ENCODE results near the gene GRAMD4.
A peak's percentile ranks its signal among the peaks of the same experiment; 100 is the strongest.

The GRAMD4 gene

DNA sequence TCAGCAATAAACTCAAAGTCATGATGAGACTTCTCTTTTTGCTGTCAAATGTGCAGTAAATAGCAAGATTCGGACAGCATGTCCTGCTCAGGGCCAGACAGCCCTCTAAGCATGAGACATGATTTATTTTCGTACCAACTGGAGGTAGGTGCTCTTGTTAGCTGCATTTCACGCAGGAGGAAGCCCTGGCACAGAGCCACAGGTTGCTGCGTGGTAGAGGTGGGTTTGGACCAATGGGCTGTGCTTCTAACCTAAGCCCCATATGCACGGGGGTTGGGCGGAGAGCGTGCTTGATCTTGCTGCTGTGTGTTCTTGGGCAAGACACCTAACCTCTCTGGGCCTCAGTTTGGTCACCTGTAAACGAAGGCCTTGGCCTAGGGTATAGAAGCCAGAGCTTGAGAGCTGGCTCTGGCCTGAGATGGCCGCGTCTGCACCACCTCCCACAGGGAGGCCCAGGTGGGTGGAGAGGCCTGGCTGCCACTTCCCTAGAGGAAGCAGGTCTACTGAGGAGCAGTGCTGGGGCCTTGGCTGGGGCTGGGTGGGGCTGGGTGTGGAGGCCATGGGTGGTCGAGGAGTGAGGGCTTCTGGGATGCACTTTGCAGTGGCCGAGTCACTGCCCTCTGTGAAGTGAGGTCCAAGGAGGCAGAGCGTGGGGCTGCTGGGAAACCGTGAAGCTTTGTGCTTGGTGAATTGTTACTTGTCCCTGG, 38.5 kb upstream of the GRAMD4 start:
- Histone ChIP-seq H3K27ac (peak overlapping the region in 2 of 21 experiments; percentile 3 to 45), H3K4me3 (no peak overlapping the region)

DNA sequence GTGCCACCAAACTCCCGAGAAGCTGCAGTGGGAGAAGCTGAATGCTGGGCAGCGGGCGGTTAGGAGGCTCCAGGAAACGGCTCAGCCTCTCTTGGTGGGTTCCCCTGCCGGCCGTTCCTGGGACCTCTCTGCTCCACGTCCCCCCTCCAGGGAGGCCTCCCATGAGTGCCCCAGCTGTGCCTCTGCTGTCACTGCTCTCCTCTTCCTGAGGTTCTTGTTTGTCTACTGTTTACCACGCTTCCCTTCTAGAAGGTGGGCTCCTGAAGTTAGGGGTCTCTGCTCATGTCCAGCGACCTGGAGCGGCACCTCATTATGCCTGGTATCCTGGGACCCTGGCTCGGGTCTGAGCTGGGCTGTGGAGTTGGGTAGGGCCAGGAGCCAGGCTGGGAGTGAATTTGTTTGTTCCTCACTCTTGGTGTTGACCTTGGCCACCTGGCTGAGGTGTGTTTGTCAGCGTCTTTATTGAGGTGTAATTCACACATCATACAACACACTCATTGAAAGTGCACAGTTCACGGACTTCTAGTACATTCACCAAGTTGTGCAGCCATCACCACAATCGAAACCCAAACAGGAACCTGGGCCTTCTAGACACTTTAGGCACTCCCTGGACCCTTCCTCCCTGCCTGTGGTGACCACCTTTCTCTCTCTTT, 37.8 kb upstream of the GRAMD4 start:
- H3K4me3 ChIP-seq = no peak overlapping the region
- peak overlapping the region in 2 of 21 experiments; percentile 3 to 45 for H3K27ac ChIP-seq

DNA sequence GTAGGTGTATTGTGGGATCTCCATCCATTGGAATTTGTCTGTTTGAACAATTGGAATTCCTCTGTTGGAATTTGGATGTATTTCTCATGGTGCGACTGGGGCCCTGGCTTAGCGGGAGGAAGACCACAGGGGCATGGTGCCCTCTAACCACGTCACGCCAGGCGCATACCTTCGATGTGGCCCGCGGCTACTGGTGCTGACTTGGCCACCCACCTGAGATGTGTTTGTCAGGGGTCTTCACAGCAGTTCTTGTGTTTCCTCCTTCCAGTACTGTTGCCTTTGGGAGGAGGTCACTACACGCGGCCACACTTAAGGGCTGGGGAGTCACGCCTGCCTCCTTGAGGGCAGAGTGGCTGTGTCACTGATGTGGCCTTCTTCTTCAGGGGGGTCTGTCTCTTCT, 36.6 kb upstream of the GRAMD4 start:
- H3K4me3 ChIP-seq = no peak overlapping the region
- no peak overlapping the region for H3K27ac ChIP-seq

DNA sequence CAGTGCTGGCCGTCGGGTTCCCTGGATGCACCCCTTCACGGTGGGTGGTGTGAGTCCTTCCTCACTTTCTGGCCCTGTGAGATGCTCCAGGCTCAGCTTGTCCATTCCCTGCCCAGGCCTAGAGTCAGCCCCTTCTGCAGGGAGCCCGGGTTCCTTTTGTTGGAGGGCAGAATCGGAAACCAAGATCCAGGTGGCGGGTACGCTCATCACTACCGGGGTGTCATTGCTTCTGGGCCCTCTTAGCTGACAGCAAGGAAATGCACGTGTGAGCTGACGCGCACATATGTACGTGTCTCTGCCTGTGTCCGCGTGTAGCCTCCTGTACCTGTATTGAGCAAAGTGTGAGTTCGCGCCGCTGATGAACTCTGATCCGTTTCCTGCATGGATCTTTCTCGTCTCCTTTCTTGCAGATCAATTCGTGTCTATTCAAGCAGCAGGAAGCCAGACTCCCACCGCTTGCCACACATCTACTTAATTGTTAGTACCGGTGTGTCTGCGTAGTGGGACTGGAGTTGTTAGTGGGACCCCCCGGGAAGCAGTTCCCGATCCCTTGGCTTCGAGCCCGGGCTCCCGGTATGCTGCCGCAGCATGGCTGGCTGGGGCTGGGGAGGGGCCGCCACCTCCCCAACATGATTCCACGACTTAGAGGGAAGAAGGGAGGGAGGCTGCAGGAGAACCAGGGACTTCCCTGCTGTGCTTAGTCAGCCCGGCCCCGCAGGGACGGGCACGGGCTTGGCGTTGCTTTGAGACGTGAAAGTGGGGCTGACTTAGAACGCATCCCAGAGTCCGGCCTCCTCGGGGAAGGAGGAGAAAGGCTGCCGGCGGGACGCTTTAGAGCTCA, 35.9 kb upstream of the GRAMD4 start:
- Histone ChIP-seq H3K27ac (peak overlapping the region in 14 of 21 experiments; percentile 12 to 56 (median 38)), H3K4me3 (peak overlapping the region in 1 of 7 experiments; percentile 10)

DNA sequence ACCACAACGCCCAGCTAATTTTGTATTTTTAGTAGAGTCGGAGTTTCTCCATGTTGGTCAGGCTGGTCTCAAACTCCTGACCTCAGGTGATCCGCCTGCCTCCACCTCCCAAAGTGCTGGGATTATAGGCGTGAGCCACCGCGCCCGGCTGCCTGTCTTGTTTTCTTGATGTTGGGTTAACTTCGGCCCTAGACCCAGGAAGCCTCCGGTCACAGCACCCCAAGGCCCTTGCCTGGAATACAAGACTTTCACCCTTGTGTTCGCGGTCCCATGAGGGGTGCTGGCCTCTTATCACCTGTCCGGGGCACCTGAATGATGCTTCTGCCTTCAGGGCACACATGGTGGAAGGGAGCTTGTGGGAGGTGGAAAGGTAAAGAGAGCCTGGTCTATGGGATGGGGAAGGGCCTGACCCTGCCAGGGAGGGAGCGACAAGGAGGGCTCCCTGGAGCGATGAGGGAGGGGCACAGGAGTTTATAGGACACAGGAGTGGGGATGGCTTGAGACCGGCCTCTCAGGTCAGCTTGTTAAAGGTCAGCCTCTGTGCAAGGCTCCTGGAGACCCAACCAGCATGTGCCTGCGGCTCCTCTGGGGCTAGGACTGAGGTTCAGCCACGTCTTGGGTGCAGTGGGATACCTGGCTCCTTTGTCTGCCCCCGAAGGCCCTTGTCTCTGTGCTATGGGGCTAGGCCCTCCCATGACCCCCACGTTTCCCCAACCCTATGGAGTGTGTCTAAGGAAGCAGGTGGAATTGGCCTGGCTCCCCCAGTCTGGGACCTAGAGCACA, 34.7 kb upstream of the GRAMD4 start:
- Histone ChIP-seq H3K4me3 (no peak overlapping the region), H3K27ac (peak overlapping the region in 5 of 21 experiments; percentile 2 to 57 (median 39))

DNA sequence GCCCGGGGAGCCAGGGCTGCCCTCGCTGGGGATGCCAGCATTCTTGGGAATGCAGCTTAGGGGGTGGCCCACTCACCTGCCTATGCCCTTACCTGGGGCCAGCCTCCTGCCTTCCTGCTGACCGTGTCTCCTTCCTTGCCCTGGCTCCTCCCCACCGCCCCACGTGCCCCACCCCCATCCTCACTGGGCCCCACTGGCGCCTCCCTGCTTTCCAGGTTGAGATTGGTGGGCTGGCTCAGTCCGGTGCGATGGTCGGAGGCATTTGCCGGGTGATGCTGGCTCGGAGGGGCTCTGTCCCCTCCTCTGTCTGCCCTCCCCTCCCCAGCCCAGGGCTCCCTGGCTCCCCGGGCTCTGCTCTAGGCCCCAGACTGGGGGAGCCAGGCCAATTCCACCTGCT, 34.1 kb upstream of the GRAMD4 start:
- H3K4me3 ChIP-seq = no peak overlapping the region
- peak overlapping the region in 3 of 21 experiments; percentile 34 to 57 (median 38) for H3K27ac ChIP-seq

DNA sequence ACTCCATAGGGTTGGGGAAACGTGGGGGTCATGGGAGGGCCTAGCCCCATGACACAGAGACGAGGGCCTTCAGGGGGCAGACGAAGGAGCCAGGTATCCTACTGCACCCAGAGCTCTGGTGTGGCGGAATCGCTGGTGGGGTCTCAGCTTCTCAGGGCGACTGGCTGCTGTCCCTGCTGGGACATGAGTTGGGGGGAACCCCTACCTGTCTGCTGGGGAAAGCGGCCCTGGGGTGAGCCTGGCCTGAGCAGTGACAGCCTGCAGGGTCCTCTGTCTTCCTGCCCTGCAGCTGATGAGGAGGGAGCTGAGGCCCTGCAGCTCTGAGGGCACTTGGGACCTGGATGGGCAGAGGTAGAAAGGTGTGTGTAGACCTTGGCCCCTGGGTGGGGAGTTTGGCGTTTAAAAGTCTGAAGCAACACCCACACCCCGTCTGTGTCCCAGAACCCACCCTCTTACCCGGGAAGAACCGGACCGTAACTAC, 33.6 kb upstream of the GRAMD4 start:
- peak overlapping the region in 4 of 21 experiments; percentile 4 to 66 (median 32) for H3K27ac ChIP-seq
- no peak overlapping the region for H3K4me3 ChIP-seq

DNA sequence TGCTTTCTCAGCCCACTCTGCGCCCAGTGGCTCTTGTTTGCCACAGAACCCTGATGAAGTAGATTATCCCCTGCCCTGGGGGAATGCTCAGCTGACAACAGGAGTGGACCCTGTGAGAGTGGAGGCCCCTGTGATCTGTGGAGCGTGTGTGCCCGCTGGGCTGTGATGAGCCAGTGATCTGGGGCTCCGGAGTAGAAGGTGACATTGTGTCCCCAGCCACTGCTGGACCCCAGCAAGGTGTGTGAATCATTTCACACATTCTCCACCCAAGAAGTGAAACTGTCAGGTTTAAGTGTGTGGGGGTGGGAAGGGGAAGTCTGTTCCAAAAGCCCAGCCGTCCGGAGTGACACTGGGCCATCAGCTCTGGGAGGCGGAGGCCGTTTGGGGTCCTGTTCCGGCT, 33.1 kb upstream of the GRAMD4 start:
- H3K27ac ChIP-seq = peak overlapping the region in 13 of 21 experiments; percentile 1 to 82 (median 55)
- H3K4me3 ChIP-seq = no peak overlapping the region

DNA sequence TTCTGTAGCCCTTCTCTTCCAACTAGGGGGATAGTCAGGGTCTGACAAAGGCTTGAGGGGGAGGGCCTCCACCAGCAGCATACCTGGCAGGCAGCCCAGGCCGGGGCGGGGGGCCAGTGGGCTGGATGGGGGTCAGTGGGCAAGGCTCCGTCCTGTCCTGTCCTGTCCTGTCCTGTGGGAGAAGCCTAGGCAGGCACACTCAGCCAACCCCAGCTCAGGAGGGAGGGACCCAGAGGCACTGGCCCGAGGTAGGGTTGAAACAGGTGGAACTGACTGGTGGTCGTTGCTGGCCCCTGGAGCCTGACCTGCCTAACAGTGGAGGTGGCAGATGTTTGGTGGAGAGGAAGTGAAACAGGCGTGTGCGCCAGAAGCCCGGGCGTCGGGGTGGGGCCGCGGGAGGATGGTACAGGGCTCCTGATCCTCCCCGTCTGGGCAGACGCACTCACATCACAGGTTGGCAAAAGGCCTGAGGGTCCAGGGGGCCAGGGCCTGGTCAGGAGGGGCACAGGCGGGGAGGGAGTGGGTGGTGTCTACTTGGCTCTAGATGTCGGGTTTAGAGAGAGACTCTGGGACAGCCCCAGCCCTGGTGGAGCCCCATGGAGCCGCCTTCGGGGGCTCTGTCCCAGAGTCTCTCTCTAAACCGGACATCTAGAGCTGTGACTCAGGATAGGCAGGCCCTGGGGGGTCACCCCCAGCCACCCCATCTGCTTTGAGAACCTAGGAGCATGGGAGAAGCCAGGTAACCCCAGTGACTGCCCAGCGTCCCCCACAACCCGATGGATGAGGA, 32.5 kb upstream of the GRAMD4 start:
- Histone ChIP-seq H3K4me3 (no peak overlapping the region), H3K27ac (peak overlapping the region in 15 of 21 experiments; percentile 1 to 82 (median 55))

DNA sequence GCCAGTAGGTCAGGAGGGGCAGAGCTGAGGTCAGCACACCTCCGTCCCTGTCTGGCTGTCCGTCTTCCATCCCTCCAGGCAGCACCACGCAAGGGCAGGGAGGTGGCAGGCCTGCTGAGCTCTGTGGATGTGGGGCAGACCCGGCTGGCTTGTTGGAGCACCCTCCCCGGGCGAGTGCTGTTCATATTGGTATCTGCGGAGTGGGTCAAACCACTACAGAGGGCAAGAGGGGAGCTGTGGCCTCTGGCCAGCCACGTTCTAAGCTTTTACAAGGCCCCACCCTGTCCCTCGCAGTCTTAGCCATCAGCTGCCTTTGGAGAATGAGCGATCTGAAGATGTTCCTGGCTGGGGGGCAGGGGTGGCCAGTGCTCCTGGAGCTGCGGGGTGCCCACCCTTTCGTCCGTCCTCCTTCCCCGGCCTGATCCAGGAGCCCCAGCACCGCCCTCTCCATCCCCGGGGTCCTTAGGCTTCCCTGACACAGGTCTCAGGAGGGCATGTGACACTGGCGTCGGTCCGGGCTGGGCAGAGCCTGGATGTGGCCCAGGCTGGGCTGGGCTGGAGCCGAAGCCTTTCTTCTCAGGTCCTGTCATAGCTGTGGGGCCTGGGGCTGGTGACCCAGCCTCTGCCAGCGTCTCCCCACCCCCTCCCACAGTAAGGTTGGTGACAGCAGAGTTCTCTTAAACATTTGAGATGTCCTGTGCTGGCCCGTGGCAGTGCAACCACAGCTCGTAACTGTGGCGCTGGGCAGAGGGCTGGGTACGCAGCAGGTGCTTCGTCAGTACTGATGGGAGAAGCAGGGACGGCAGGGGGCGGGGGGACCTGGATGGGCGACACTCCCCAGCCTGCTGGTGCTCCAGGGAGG, 31.7 kb upstream of the GRAMD4 start:
- H3K27ac ChIP-seq = peak overlapping the region in 11 of 21 experiments; percentile 7 to 82 (median 66)
- no peak overlapping the region for H3K4me3 ChIP-seq

DNA sequence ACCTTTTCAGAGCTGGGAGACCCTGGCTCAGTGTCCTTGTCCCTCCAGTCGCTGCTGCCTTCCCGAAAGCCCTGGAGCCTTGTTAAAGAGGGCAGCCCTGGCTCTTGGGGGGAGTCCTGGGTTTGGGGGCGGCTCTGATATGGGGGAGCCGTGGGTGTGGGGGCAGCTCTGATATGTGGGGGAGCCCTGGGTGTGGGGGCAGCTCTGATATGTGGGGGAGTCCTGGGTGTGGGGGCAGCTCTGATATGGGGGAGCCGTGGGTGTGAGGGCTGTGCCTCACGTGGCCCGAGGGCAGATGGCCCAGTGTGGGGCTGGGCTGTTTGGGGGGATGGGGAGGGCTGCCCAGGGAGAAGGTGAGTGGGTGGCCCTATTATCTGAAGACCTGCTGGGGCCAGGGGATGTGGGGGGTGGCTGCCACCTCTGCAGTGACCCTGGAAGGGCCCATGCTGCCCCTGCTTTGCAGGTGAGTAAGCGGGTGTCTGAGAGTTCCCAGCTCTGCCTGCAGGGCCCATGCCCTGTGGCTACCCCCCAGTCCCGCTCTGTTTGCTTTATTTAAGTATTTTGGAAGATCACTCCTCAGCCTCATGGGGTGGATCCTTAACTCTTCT, 30.9 kb upstream of the GRAMD4 start:
- no peak overlapping the region for H3K4me3 ChIP-seq
- peak overlapping the region in 5 of 21 experiments; percentile 9 to 66 (median 53) for H3K27ac ChIP-seq

DNA sequence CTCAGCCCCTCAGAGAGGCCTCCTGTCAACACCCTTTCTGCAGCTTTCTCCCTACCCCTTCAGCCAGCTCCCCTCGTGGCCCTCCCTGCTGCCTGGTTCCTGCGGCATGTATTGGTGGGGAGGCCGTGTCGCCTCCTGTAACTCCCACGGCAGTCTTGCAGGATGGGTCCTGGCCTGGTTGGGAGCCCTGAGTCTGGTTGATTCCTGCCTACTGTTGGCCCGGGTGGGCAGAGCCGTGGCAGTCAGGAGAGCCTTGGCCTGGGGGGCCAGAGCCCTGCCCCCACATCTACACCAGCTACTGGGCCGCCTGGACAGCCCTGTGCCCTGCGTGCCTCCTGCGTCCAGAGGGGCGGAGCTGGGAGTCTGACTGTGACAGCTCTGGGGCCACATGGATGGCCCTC, 30.3 kb upstream of the GRAMD4 start:
- Histone ChIP-seq H3K4me3 (no peak overlapping the region), H3K27ac (peak overlapping the region in 10 of 21 experiments; percentile 9 to 67 (median 51))

DNA sequence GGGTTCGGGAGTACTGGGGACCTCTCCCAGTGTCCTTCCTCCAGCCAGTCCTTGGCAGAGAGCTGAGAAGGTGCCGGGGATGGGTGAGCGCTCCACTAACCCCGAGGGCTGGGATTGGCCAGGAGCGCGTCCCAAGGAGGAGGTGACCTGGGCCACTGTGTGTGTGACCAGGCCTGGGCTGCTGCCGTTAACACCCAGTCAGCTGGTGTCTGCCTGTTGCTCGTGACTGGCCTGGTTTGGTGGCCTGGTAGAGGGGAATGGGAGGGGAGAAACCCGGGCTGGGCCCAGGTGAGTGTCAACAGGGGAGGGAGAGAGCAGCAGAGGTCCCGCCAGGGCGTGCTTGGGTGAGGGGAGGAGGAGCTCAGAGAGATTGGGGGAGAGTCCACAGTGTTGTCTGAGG, 29.9 kb upstream of the GRAMD4 start:
- H3K27ac ChIP-seq = peak overlapping the region in 10 of 21 experiments; percentile 4 to 67 (median 51)
- no peak overlapping the region for H3K4me3 ChIP-seq

DNA sequence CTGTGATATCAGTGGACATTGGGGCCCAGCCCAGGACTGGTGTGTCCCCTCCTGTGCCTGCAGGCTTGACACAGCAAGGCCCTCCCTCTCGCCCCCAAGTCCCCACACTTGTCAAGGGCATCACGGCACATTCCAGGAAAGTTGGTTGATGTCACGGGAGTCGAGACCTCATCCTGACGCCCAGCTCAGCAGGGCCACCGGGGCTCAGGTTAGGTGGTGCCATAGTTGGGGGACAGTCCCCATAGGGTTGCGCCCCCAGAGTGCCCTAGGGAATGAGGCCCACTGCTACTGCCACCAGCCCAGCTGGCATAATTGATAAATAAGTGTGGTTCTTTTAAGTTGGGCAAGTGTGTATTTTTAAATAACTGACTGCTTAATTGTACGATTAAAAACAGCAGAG, 28.3 kb upstream of the GRAMD4 start:
- Histone ChIP-seq H3K27ac (peak overlapping the region in 20 of 21 experiments; percentile 4 to 84 (median 66)), H3K4me3 (no peak overlapping the region)

DNA sequence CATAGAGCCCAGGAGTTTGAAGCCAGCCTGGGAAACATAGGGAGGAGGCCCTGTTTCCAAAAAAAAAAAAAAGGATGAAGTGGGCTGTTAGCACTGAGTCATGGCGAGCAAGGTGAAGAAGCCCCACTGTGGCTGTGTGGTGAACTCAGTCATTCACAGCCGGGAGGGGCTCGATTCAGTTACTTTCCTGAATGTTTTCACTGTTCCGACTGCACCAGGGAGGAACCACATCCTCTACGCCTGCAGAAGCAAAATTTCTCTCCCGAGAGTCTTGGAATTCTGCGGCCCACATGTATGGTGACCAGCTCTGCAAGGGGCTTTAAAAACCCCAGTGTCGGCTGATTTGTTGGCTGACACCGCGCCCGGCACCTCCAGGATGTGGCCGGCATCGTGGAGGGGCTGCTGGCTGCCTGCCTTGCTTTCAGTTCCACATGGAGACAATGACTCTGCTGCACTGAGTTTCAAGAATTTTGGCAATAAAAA, 27.8 kb upstream of the GRAMD4 start:
- H3K27ac ChIP-seq = peak overlapping the region in 20 of 21 experiments; percentile 4 to 84 (median 66)
- H3K4me3 ChIP-seq = no peak overlapping the region

DNA sequence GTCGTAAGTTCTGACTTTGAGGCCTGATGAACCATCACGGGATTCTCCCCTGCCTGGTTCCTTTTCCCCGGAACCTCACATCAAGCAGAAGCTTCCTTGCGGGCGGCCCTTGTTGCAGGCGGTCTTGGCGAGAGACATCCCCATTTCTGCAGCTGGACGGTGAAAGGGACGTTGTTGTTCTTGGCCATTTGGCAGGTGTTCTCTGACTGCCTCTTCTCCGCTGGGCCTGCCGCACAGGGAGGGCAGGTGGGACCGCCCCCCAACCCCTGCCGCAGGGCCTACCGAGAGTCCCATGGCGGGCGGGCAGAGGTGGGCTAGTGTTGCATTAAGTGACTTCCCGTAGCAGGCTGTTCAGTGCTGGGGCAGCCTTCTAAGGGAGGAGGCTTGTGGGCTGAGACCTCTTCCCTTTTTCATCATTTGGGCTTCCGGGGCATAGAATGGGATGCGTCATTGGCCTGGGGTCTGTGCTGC, 26.9 kb upstream of the GRAMD4 start:
- Histone ChIP-seq H3K4me3 (no peak overlapping the region), H3K27ac (peak overlapping the region in 18 of 21 experiments; percentile 4 to 84 (median 60))
